ENCODE data around the gene ZFP69B.

DNA sequence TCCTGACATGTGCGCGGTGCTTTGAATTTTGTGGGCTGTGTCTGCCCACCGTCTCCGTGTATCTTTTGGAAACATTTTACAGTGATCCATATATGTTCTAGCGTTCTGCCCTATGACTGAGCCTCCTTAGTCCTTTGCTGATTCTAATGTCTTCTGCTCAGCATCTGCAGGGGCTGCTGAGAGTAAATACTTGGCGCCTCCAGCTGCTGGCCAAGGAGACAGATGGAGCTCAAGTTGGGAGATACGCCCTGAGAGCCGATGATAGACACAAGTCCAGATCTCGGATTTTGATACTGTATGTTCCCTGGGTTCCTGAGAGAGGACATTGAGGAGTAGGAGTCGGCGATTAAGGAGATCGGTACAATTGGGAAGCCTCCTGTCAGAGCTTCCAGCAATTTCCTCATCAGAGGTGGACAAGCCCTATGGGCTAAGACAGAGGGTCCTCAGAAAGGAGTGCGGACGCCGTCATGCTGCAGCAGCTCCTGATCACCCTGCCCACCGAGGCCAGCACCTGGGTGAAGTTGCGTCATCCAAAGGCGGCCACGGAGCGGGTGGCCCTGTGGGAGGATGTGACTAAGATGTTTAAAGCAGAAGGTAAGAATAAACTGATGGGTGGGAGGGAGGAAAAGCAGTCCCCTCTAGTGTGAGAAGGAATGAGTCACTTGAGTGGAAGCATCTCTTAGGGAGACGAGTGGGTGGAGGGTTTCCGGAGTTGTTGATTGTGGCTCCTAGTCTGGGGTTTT is 390 bp downstream of the ZFP69B start:
- TF ChIP-seq POLR2A (IDR thresholded peaks at IDR 0.05) = no peak
- TF ChIP-seq, protein P1, sequence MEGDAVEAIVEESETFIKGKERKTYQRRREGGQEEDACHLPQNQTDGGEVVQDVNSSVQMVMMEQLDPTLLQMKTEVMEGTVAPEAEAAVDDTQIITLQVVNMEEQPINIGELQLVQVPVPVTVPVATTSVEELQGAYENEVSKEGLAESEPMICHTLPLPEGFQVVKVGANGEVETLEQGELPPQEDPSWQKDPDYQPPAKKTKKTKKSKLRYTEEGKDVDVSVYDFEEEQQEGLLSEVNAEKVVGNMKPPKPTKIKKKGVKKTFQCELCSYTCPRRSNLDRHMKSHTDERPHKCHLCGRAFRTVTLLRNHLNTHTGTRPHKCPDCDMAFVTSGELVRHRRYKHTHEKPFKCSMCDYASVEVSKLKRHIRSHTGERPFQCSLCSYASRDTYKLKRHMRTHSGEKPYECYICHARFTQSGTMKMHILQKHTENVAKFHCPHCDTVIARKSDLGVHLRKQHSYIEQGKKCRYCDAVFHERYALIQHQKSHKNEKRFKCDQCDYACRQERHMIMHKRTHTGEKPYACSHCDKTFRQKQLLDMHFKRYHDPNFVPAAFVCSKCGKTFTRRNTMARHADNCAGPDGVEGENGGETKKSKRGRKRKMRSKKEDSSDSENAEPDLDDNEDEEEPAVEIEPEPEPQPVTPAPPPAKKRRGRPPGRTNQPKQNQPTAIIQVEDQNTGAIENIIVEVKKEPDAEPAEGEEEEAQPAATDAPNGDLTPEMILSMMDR (IDR thresholded peaks at IDR 0.05) = no peak

Data from transverse colon (tissue), 3 donors.